NAMALWA (cell line): ENCODE measurements around the gene SELENOH.

ENCODE experiments used
- DNase-seq: peaks from one replicate; pipeline ENCODE4 v3.0.0-alpha.2; 2015; ENCODE audit warnings: low spot score

Gene SELENOH

DNA sequence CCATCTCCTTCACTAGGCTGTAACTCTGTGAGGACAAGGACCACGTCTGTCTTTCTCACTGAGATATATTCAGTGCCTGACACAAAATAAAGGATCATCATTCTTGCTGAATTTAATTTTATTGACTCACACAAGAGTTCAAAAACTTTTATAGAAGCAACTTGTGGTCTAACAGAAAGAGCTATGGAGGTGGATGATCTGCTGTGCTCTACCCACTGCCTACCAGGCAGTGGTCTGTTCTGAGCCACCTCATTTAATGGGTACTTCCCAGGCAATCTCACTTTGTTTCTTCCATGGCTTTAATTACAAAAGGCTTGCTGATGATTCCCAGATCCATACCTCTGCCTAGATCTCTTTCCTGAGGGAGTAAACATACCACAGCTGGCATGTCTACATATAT, 5.6 kb downstream of the SELENOH start:
- no peak for DNase-seq

DNA sequence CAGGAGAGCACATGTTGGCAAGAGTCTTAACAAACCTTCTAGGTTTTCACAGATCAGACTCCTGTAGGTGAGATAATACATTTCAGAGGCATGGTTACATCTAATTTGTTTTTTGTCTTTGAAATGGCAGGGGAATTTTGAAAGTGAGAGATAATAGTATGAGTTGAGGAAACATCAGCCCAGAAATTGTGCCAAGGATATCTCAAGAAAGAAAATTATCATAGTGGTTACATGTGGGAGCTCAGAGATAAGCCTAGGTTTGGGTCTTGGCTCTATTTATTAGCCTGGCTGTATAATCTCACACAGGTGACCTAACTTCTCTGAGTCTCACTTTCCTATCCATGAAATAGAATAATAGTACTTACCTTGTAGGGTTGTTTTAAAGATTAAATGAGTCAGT, 9.9 kb downstream of the SELENOH start:
- DNase-seq, result no peak

DNA sequence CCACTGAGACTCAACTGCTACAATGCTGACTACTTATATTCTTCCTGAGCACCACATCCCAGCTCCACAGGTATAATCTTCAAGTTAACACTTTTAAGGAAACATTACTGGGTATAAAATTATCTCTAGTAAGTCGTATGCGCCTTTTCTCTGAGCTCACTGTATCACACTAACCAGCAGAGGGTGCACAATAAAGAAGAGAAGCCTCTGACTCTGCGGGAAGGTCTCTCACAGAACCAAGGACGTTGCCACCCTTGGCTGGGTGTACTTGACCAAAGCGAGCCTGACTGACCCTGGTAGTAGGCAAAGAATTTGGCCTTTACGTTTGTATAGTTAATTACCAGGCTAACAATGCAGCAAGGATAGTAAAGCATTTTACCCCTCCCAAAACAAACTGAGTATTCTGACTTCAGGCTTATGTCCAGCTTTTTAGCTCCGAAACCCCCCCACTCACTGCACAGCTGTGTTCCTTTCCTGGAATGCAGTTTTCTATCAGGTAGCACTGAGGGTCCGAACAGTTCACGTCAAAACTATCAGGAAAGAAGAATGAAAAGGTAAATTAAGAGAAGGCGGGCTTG, 10.5 kb downstream of the SELENOH start, which contains the start of gene BTBD18:
Gene BTBD18 (minus strand): TSS at position 144 of the 578 bp plus-strand sequence. CDS start 631 bp downstream, outside the sequence.
- peak; percentile 63 for DNase-seq

DNA sequence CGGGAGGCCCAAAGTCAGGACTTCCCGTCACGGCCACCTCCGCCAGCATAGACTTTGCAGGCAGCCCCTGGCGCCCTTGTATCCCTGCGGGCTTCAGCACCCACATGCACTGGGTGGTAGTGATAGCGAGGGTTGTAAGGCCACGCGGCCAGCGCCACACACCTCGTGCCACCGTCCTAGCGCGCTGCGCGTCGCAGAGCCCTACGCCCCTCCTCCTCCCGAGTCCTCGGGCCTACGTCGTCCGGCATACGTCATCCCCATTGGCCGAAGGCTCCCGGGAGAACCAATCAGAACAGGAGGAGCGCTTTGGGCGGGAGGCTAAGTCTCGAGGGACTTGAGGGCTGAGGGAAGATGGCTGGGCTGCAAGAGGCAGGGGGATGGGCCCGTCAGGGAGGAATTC, 11.7 kb downstream of the SELENOH start:
- no peak for DNase-seq

DNA sequence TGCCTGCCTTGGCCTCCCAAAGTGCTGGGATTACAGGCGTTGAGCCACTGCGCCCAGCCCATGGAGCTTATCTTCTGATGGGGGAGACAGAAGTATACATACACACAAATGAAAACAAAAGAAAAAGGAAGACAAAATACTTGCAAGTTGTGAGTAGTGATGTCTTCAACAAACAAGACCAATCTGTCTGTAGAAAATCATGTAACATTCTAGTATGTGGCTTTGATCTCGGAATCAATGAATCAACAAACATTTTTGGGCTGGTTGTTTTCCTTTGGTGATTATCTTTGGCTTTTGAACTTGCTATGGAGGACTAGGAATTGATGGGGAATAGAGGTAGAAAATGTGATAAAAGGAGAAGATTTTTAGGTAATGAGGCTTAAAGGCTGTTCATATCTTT, 16.9 kb downstream of the SELENOH start:
- DNase-seq, result no peak

DNA sequence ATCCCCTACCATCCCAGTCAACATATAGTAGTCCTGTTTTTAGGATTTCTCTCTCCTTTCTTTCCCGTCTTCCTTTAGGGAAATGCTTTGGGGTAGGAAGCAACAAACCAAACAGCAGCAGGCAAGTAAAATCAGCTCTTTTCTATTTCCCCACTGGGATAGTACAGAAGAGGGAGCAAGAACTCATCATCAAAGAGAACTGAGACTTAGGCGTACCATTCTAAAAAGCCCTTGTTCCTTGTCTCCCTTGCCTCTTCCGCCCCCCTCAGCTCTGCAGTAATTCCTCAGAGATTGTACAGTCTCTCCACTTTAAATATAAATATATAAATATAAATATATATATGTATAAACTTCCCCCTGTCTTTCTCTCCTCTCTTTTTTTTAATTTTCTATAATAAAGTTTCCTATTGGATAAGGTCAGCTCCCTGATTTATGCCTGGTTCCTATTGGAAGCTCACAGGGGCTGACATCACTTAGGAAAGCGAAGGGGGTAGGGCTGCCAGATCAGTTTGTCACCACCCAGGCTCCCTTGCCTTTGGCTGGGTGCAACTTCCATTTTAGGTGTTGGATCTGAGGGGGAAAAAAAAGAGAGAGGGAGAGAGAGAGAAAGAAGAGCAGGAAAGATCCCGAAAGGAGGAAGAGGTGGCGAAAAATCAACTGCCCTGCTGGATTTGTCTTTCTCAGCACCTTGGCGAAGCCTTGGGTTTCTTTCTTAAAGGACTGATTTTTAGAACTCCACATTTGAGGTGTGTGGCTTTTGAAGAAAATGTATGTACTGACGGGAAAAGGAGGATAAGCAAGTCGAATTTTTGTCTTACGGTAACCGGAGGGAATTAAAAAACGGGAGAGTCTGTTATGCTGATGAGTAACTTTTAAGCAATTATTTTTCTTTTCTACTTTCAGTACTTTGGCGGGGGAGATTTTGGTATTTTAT, 20.3 kb downstream of the SELENOH start, which contains the start of gene CTNND1:
Gene CTNND1 (plus strand): TSS at position 502 of the 934 bp plus-strand sequence. CDS start 29,677 bp downstream, outside the sequence.
- no peak for DNase-seq

DNA sequence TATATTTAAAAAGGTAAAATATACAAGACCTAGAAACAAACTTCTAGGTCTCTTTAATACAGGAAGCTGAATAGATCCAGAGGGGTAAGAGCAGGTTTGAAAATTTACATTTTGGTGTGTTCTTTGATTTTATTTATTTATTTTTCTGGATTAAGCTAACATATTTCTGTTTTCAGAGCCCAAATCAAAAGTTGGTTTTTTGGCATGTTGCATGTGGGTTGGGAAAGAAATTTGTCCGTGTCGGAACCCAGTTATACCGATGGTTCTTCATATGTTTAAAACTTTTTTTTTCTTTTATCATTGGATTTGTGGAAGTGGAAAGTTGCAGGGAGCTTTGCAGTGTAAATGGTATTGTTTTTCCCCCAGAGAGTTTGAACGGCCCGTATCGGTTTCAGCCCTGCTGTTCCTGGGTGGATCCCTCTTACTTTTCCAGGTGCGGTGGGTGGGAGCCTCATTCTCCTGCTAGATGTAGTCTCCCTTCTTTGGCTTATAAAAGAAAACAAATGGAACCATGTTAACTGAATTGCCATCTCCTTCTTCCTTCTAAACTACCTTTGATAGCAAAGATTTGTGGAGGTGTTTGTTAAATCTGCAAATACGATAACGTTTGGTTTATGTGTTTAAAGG, 21.1 kb downstream of the SELENOH start:
- DNase-seq, result no peak

DNA sequence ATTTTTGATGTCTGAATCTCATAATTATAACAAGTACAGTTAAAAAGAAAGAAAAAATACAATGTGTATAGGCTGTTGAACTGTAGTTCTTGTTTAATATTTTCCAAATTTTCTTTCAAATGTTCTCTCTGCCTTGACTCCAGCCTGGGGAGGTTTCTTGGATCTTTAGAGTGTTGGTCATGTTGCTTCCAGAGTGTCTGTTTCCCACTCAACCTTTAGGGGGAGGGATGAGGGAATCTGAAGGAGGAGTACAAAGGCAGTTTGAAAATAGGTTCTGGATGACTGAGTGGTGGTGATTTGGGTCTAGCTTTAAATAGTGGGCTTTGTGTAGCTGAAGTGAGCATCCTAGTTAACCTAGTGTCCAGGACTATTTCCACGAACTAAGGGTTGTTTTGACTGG, 22.3 kb downstream of the SELENOH start:
- no peak for DNase-seq

DNA sequence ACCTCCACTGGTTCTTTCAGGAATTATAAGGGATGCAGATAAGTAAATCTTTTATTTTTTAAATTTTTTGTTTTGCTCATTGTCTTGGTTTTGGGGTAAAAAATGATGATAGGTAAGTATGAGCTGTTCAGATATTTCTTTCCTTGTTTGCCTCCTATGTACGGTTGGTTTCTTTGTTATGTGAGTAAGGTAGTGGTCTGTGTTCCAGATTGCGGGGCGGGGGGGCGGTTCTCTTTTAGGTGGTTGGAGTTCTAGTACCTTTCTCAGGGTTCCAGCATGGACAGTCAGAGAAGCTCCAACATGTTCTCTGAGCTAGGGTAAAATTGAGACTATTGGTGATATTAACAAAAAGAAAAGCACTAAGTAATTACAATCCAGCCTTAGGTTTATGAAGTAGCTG, 22.7 kb downstream of the SELENOH start:
- DNase-seq, result no peak

DNA sequence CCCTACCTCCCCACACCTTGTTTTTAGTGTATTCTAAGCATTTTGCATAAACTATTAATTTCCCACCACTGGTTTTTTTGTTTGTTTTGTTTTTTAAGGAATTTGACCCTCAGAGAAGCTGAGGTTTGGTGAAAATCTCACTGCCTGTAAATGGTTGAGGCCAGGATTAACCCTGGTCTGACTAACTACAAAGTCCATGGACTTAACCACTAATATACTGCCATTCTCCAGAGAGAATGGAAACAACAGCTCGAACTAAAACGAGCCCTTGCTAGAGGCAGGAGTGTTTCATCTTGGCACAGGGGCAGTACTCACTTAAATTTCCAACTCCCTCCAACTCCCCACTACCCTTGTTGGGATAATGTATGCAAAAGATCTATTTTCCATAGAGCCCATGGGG, 23.3 kb downstream of the SELENOH start:
- no peak for DNase-seq

DNA sequence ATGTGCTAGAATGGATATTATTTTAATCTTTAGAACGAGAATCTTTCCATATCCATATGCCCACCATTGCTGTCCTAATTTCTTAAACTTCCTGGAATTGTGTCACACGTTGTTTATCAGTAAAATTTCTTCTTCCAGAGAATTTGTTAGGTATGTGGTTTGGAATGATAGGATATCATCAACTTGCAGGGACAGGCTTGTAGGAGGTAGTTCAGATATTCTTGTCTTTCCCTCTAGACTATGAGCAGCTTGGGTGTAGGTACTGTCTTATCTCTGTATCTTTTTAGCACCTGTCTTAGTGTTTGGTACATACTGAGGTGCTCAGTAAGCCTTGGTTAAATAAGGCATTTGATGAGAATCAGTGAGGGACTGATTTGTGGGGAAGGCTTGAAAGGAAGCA, 23.7 kb downstream of the SELENOH start:
- DNase-seq, result no peak

DNA sequence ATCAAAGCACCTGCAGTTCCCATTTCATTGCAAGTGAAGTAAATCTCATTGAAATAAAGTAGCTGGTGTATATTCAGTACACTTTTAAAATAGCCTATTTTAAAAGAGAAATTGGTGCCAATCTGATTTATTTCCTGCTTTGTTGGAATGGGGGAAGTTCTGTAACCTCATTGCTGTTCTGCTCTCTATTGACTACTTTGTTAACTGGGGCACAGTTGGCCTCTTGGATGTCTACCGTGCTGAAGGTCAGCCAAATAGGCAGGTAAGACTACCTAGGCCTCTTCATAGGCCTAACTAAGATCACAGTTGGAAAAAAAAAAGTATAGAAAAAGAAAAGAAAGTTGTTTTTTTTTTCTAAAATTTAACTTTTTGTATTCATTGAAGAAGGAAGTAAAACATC, 29.5 kb downstream of the SELENOH start:
- DNase-seq, result no peak

DNA sequence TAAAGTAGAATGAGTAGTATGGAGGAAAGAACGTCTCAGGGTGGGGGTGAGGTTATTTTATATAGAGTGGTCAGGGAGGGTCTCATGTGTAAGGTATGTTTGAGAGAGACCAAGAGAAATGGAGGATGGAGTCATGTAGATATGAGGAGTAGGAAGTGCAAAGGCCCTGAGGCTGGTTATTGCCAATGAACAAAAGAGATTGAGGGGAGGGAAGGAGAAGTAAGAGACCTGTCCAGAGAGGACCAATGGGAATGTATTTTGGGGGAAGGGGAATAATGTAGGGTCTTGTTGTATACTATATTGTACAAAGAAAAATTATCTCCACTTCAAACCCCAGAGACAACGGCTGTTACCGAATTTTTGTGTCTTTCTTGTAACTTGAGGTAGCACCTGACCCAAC, 30.1 kb downstream of the SELENOH start:
- no peak for DNase-seq

DNA sequence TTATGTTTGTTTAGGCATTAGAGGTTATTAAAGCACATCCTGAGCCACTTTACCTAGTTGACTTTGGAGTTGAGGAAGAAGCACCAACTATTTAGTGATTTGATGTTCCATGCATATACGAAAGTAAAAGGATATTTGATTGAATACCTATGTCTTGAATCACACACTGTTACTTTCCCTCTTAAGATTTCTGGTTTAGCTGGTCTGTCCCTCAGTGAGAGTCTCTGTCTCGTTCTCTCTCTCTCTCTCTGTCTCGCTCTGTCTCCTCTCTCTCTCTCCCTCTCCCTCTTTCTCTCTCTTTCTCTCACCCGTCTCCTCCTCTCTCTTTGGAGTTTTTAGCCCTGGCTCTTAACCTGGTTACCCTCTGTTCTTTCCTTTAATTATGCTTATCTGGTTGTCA, 31.3 kb downstream of the SELENOH start:
- DNase-seq, result no peak

DNA sequence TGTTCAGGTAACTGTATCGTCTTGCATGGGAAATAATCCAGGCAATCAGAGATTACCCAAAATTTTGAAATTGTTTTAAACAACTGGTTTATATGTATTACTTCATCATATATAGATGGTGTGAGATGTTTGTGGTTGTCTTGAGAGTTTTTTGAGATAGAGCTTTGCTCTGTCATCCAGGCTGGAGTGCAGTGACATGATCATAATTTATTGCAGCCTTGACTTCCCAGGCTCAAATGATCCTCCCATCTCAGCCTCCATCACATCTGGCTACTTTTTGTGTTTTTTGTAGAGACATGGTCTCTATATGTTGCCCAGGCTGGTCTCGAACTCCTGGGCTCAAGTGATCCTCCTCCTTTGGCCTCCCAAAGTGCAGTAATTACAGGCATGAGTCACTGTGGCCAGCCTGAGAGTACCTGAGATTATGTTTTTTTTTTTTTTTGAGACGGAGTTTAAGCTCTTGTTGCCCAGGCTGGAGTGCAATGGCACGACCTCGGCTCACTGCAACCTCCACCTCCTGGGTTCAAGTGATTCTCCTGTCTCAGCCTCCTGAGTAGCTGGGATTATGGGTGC, 31.8 kb downstream of the SELENOH start:
- no peak for DNase-seq

DNA sequence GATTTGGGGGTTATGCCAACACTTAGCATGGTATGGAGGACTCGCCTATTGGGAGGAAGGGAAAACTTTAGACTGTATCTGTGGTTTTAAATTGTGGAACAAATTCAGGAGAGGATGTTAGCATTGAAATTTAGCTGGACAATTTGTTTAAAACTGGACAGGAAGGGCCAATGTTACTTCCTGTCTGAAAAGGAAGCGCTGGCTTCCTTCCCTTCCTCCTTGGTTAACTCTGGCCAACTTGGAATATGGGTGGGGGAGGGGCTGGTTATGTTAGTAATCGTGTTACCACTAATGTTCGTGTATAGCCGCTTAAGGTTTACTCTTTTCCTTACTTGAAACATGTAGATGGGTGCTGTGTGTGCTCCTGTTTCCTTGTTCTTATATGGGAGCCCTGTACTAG, 34.2 kb downstream of the SELENOH start:
- DNase-seq, result no peak

DNA sequence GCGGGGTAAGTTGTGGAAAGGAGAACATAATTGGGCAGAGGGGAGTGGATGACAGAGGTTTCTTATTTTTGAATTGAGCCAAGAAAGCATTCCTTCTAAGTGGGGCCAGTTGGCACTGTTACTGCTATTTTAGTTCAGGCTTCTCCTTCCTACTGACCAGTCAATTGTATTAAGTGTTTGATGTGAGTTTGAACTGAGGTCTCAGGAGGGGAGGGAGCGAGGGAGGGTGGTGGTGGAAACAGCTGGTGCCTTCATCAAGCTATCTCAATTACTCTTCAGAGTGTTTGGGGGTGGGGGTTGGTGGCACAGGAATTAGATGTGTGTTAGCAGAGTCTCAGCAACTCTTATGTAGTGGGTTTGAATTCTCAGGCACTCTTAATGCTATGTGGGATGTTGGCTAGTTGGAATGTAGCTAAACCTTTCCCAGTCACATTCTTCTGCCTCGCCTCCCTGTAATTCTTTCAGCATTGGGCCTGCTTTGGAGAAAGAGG, 34.8 kb downstream of the SELENOH start:
- no peak for DNase-seq

DNA sequence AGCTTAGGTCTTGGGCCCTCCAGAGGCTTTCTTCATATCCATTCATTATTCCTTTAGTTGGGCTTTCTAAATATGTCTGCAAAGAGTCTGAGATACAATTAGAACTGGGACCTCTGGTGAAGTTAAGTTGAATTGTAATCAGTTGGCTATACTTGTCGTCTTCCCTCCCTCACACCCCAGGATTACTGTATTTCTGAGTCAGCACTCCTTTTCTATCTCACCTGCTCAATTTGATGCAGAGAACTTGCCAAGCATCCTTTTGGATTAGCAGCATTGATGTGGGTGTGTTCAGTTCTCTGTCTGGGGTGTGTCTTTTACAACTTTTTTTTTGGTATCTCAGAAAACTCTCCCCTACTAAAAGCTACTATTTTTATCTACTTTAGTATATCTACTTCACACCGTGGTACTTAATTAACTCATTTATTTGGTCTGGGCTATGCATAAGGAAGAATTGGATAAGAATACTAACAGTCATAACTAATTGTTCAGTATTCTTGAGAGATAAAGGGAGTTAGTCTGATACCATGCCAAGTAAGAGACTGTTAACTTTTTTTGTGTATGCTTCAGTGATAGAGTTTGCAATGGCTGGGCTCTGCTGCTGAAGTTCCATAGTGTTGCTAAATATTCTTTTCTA, 35.4 kb downstream of the SELENOH start:
- no peak for DNase-seq

DNA sequence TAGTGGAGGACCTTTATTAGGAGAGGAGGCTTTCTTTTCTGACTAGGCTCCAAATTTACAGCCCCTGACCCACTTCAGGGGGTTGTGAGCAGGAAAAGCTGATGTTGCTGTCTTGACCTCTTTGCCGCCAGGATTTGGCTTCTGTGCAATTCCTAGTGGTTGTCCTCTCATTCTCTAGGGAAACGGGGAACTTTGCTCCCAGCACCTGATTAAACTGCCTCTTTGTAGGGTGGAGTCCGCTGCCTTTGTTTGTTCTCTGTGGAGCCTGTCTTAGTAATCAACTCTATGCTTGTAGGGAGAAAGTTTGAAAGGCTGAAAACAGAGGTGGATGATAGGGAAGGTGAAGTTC, 36.7 kb downstream of the SELENOH start:
- no peak for DNase-seq

DNA sequence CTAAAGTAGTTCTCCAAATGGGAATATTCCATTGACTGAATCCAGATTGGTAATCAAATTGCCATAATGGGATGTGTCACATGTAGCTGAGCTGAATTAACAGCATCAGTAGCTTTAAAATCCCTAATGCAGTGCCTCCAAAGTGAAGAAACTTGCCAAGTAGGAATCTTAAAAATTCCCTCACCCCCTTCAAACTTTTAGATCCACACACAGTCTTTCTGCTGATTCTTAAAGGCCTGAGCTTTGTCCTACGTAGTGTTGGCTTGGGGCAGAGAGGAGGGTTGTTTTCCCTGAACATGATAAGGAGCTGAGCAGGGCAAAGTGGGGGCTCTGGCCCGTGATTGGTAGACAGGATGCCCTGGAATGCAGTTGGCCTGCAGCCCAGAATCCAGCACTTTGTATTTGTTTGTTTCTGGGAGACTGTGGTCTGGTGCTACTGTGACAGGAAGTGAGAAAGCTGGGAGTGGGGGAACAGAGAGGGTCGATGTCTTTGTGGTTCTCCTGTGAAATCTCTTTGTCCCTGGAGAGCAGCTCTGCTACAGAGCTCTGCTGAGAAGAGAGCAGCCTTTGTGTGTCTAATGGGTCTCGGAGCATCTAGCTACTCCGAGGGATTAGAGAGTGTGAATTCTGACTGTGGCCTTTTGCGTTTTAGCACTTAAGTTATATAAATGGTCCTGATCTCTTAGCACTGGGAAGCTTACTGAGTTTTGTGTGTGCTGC, 37.2 kb downstream of the SELENOH start:
- no peak for DNase-seq

DNA sequence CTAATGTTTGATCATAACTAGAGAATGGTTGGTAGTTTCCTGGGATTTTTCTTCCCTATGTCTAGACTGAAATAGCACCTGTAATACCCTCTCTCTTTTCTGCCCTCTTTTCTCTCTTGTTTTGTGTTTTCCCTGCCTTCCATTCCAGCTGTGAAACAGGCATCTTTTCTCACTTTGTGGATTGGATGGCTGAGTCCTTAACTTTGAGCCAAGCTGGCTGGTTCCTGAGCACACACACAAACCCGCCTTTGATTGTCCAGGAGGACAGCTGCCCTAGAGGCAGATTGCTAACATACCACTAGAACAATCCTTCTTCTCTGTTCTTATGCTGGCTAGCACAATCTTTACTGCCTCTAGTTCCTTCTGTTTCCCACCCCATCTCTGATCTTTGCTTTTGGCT, 38.0 kb downstream of the SELENOH start:
- no peak for DNase-seq
